ENCODE results near the gene TECPR1. TPM values are rescaled to one million over a fixed set of nuclear protein-coding genes. Genes with fewer than 3 reads are reported as not detected.

TECPR1 gene
- total and polyA plus RNA-seq, 2 of the 4 experiments (the other 2 are of a cell fraction) = 11.5 to 14.7 TPM

GRCh38 chr7:98167653-98168052 is 84.4 kb downstream of the TECPR1 start:
- no peaks in the 10 kb centered on the region for H3K9me3 ChIP-seq (ENCODE audit: control insufficient read depth, insufficient read depth, low read length)
- dilution Hi-C loops (cut with HindIII; ENCODE audit: low sequenced_read_pairs, unreplicated experiment) = no loop called here
- H3K9me1 ChIP-seq (ENCODE audit: insufficient read depth, low read length) = 0 out of 2 replicates have a peak, but pooled peaks cover 4% of the 10 kb centered on the region
- H3K4me2 ChIP-seq (ENCODE audit: low read depth, low read length) = no peak overlapping the region
- H3K4ac ChIP-seq (ENCODE audit: low read depth, low read length) = no peak overlapping the region
- H3K18ac ChIP-seq (ENCODE audit: low read depth, low read length) = no peak overlapping the region
- no peak overlapping the region for H3K4me3 ChIP-seq (ENCODE audit: insufficient read depth, low read depth, low read length)
- in situ Hi-C loops (cut with MboI; ENCODE audit: low sequenced_read_pairs) = loop anchor here (25.0 kb wide), 1 partner anchor 305 kb away; the partner anchor contains the start of gene ASNS
- H3K23ac ChIP-seq (ENCODE audit: low read depth, low read length) = no peak overlapping the region
- H2BK5ac ChIP-seq (ENCODE audit: low read depth, low read length, poor library complexity, severe bottlenecking) = no peak overlapping the region
- POLR2A ChIA-PET (ENCODE audit: unreplicated experiment) = no interaction called here
- 89% methylated on average over 13 of the region's 15 CpGs; no CpG with 5 or more reads in 1 of the 2 experiments for WGBS, 2 experiments (ENCODE audit: extremely low coverage in 2 of 2, insufficient read length in 1 of 2)
- no peaks in the 10 kb centered on the region for H3K79me1 ChIP-seq (ENCODE audit: low read depth in 1 of 2, low read length in 2 of 2)
- intact Hi-C loops (cut with micrococcal nuclease) = loop anchor here (1.0 kb wide), 3 partner anchors 61 to 295 kb away; partner anchors contain the start of genes ASNS and LMTK2
- 0 out of 2 replicates have a peak, but pooled peaks cover 2% of the 10 kb centered on the region for H4K20me1 ChIP-seq (ENCODE audit: insufficient read depth, low read length)
- H4K91ac ChIP-seq (ENCODE audit: insufficient read depth, low read depth, low read length) = no peak overlapping the region
- no peak overlapping the region for H2AK9ac ChIP-seq (replicated peaks; ENCODE audit: low read depth, low read length, poor library complexity)
- peaks cover 4% of the 10 kb centered on the region; the same call in 1 of the 2 replicates for H3K36me3 ChIP-seq (ENCODE audit: control insufficient read depth, insufficient read depth, low read length)
- H2AK5ac ChIP-seq (ENCODE audit: low read depth, low read length) = no peak overlapping the region
- no peaks in the 10 kb centered on the region for H3K27me3 ChIP-seq (ENCODE audit: control insufficient read depth, insufficient read depth, low read length)
- no peak overlapping the region for H3K14ac ChIP-seq (replicated peaks; ENCODE audit: low read depth, low read length)
- no peak overlapping the region for H3K27ac ChIP-seq (ENCODE audit: insufficient read depth, low read length)
- H3K4me1 ChIP-seq (ENCODE audit: control insufficient read depth, insufficient read depth, low read length) = no peaks in the 10 kb centered on the region
- no peak overlapping the region for H4K5ac ChIP-seq (ENCODE audit: low read depth, low read length)
- no peak overlapping the region for H2BK15ac ChIP-seq (ENCODE audit: low read depth, low read length)
- ATAC-seq (ENCODE audit: low read depth) (no peak), DNase-seq (no peak)
- H2AFZ ChIP-seq (replicated peaks; ENCODE audit: low read length, poor library complexity) = no peak overlapping the region
- no peak overlapping the region for H3K56ac ChIP-seq (ENCODE audit: extremely low read depth, insufficient read depth, low read length)
- H2BK120ac ChIP-seq (ENCODE audit: low read depth, low read length) = no peak overlapping the region
- H3K9ac ChIP-seq (ENCODE audit: low read depth, low read length) = no peak overlapping the region
- no peak for TF ChIP-seq RFX5 (IDR thresholded peaks at IDR 0.05; ENCODE audit: low read depth, low read length)
- TF ChIP-seq ELK1 (IDR thresholded peaks at IDR 0.05; ENCODE audit: borderline replicate concordance, low read depth, low read length) = no peak
- TF ChIP-seq USF2 (IDR thresholded peaks at IDR 0.05; ENCODE audit: low read depth, low read length) = no peak
- no peak for TF ChIP-seq MAFK (IDR thresholded peaks at IDR 0.05; ENCODE audit: low read depth, low read length)
- TF ChIP-seq CEBPB (IDR thresholded peaks at IDR 0.05; ENCODE audit: low read depth, low read length) = no peak
- TF ChIP-seq SMC3 (IDR thresholded peaks at IDR 0.05; ENCODE audit: low read depth, low read length) = no peak
- no peak for TF ChIP-seq CHD1 (IDR thresholded peaks at IDR 0.05; ENCODE audit: low read depth, low read length)
- no peak for TF ChIP-seq CTCF (conservative IDR thresholded peaks at IDR 0.05; ENCODE audit: low read depth, low read length)
- CTCF ChIA-PET = interaction anchor here (1.0 to 2.9 kb wide), 8 partner anchors 11 to 145 kb away, joined by 3 to 81 read pairs (median 5); no protein-coding TSS in a partner anchor
- BruUV-seq (replicated peaks) = no TSS peak
- H2BK20ac ChIP-seq (ENCODE audit: low read depth, low read length) = no peak overlapping the region
- H4K8ac ChIP-seq (ENCODE audit: low read depth in 2 of 2, low read length in 2 of 2) = no peak overlapping the region

Measured in IMR-90 (cell line).